H9 (cell line): ENCODE data around the gene DCTN1. TPM values are rescaled to one million over a fixed set of nuclear protein-coding genes. Genes with fewer than 3 reads are reported as not detected.
A peak's percentile ranks its signal among the peaks of the same experiment; 100 is the strongest.

Experiments used
- DNase-seq: peaks from one replicate; pipeline ENCODE4 v3.0.0-alpha.2; 2017
- H2AFZ ChIP-seq: one replicate; pipeline ENCODE4 v1.6.1; 2013; ENCODE audit warnings: mild to moderate bottlenecking, low read length, control low read depth, moderate library complexity
- H2AK5ac ChIP-seq: 2 replicates; pipeline ENCODE4 v1.6.1; 2013; ENCODE audit warnings: low read length, control low read depth, mixed read lengths; ENCODE audit not compliant: insufficient read length
- H2BK120ac ChIP-seq: one replicate; pipeline ENCODE4 v1.6.1; 2013; ENCODE audit warnings: low read depth, mild to moderate bottlenecking, low read length, control low read depth, inconsistent platforms; ENCODE audit not compliant: poor library complexity, severe bottlenecking
- H2BK12ac ChIP-seq: 2 replicates; pipeline ENCODE4 v1.6.1; 2013; ENCODE audit warnings: low read length, control low read depth, mixed read lengths, low read depth; ENCODE audit not compliant: insufficient read length
- H2BK15ac ChIP-seq: 2 replicates; pipeline ENCODE4 v1.6.1; 2013; ENCODE audit warnings: low read depth, low read length, control low read depth
- H2BK20ac ChIP-seq: one replicate; pipeline ENCODE4 v1.6.1; 2013; ENCODE audit warnings: low read depth, mild to moderate bottlenecking, low read length, control low read depth, inconsistent platforms; ENCODE audit not compliant: poor library complexity, severe bottlenecking
- H2BK5ac ChIP-seq: 2 replicates; pipeline ENCODE4 v1.6.1; 2013; ENCODE audit warnings: low read length, control low read depth, mixed read lengths; ENCODE audit not compliant: insufficient read length
- H3K14ac ChIP-seq: 2 replicates; pipeline ENCODE4 v1.6.1; 2013; ENCODE audit warnings: low read length, control low read depth; ENCODE audit not compliant: insufficient read depth
- H3K18ac ChIP-seq: 2 replicates; pipeline ENCODE4 v1.6.1; 2013; ENCODE audit warnings: low read depth, mild to moderate bottlenecking, mixed read lengths, low read length, control low read depth; ENCODE audit not compliant: insufficient read length
- H3K23ac ChIP-seq: 2 replicates; pipeline ENCODE4 v1.6.1; 2013; ENCODE audit warnings: low read length, control low read depth, mixed read lengths, low read depth; ENCODE audit not compliant: insufficient read length
- H3K23me2 ChIP-seq: 2 replicates; pipeline ENCODE4 v1.6.1; 2013; ENCODE audit warnings: low read depth, mild to moderate bottlenecking, mixed read lengths, low read length, control low read depth; ENCODE audit not compliant: insufficient read length, poor library complexity, severe bottlenecking
- H3K27ac ChIP-seq: 2 replicates; pipeline ENCODE4 v1.5.1; 2013; ENCODE audit warnings: low read length, control low read depth, mixed read lengths, low read depth; ENCODE audit not compliant: insufficient read length
- H3K27me3 ChIP-seq: 2 replicates; pipeline ENCODE4 v1.6.1; 2013; ENCODE audit warnings: low read length, control low read depth, inconsistent platforms; ENCODE audit not compliant: insufficient read depth
- H3K4ac ChIP-seq: 2 replicates; pipeline ENCODE4 v1.6.1; 2013; ENCODE audit warnings: low read depth, mild to moderate bottlenecking, control low read depth, inconsistent platforms, low read length, moderate library complexity
- H3K4me1 ChIP-seq: 2 replicates; pipeline ENCODE4 v1.6.1; 2013; ENCODE audit warnings: low read length, control low read depth, inconsistent platforms; ENCODE audit not compliant: insufficient read depth
- H3K4me2 ChIP-seq: 2 replicates; pipeline ENCODE4 v1.6.1; 2013; ENCODE audit warnings: low read length, control low read depth, mixed read lengths; ENCODE audit not compliant: insufficient read length, insufficient read depth
- H3K56ac ChIP-seq: 2 replicates; pipeline ENCODE4 v1.6.1; 2013; ENCODE audit warnings: low read depth, mild to moderate bottlenecking, mixed read lengths, low read length, control low read depth; ENCODE audit not compliant: insufficient read length
- H3K79me1 ChIP-seq: 2 replicates; pipeline ENCODE4 v1.6.1; 2013; ENCODE audit warnings: low read depth, mild to moderate bottlenecking, moderate library complexity, low read length, control low read depth, inconsistent platforms; ENCODE audit not compliant: insufficient read depth, poor library complexity, severe bottlenecking
- H3K79me2 ChIP-seq: 2 replicates; pipeline ENCODE4 v1.6.1; 2013; ENCODE audit warnings: low read length, control low read depth, inconsistent platforms; ENCODE audit not compliant: insufficient read depth
- H3K9ac ChIP-seq: 2 replicates; pipeline ENCODE4 v1.6.1; 2013; ENCODE audit warnings: low read length, control low read depth, mixed read lengths; ENCODE audit not compliant: insufficient read length; ENCODE audit errors: extremely low read depth
- H3K9me3 ChIP-seq: one replicate; pipeline ENCODE4 v1.6.1; 2013; ENCODE audit warnings: low read depth, low read length, inconsistent platforms; ENCODE audit not compliant: control insufficient read depth
- H3T11ph ChIP-seq: one replicate; pipeline ENCODE4 v1.6.1; 2013; ENCODE audit warnings: mild to moderate bottlenecking, low read length, control low read depth, inconsistent platforms
- H4K20me1 ChIP-seq: one replicate; pipeline ENCODE4 v1.6.1; 2013; ENCODE audit not compliant: control insufficient read depth, insufficient read length, insufficient read depth
- H4K5ac ChIP-seq: 2 replicates; pipeline ENCODE4 v1.6.1; 2013; ENCODE audit warnings: low read depth, mild to moderate bottlenecking, mixed read lengths, low read length, control low read depth; ENCODE audit not compliant: insufficient read length
- H4K8ac ChIP-seq: replicated peaks from 2 replicates; pipeline ENCODE4 v1.6.1; 2013; ENCODE audit warnings: low read length, control low read depth, mixed read lengths, low read depth; ENCODE audit not compliant: insufficient read length
- H4K91ac ChIP-seq: 2 replicates; pipeline ENCODE4 v1.6.1; 2013; ENCODE audit warnings: low read depth, mild to moderate bottlenecking, moderate library complexity, mixed read lengths, low read length, control low read depth; ENCODE audit not compliant: insufficient read length
- H3K27ac Mint-ChIP-seq, 3 experiments: 2 replicates in 2 of 3; 3 replicates in 1 of 3; pipeline ENCODE4 v1.8.0; 2020 to 2021; ENCODE audit warnings: mixed read lengths in 3 of 3, mild to moderate bottlenecking in 1 of 3, moderate library complexity in 1 of 3
- H3K27me3 Mint-ChIP-seq: 2 replicates; pipeline ENCODE4 v1.8.0; 2021; ENCODE audit warnings: low read depth, mild to moderate bottlenecking, moderate library complexity, mixed read lengths
- H3K36me3 Mint-ChIP-seq, 3 experiments: 2 replicates in 2 of 3; 3 replicates in 1 of 3; pipeline ENCODE4 v1.8.0; 2020 to 2021; ENCODE audit warnings: low read depth in 3 of 3, mixed read lengths in 3 of 3; ENCODE audit not compliant: insufficient read depth in 1 of 3
- H3K4me1 Mint-ChIP-seq, 2 experiments: 2 replicates each; pipeline ENCODE4 v1.8.0; 2020; ENCODE audit warnings: mixed read lengths in 2 of 2
- H3K4me3 Mint-ChIP-seq, 2 experiments: 2 replicates in 1 of 2; 3 replicates in 1 of 2; pipeline ENCODE4 v1.8.0; 2020 to 2021; ENCODE audit warnings: mild to moderate bottlenecking in 2 of 2, mixed read lengths in 2 of 2, moderate library complexity in 1 of 2
- H3K9me3 Mint-ChIP-seq, 2 experiments: 2 replicates in 1 of 2; 3 replicates in 1 of 2; pipeline ENCODE4 v1.8.0; 2020; ENCODE audit warnings: mild to moderate bottlenecking in 2 of 2, mixed read lengths in 2 of 2, moderate library complexity in 1 of 2
- CTCF ChIP-seq: fragments of 200-600 bp; sonication (generic); conservative IDR thresholded peaks from 3 replicates; pipeline ENCODE4 v1.8.0; 2021; ENCODE audit warnings: antibody characterized with exemption, mild to moderate bottlenecking
- WGBS: extraction: QIAGEN DNeasy Blood & Tissue Kit; methylation state at CpG from one replicate; pipeline ENCODE4 v1.1.7; 2013; ENCODE audit warnings: missing lambda C conversion rate, low lambda C conversion rate, mixed read lengths; ENCODE audit not compliant: insufficient read length; ENCODE audit errors: extremely low coverage; 5-methylcytosine and 5-hydroxymethylcytosine counted together
- long read RNA-seq: library from polyadenylated mRNA; unstranded; transcript quantifications from one replicate; pipeline ENCODE4 v2.0.0, GENCODE V29; 2020
- total RNA-seq: library from RNA; stranded (reverse); gene quantifications from 2 replicates; pipeline ENCODE4 v1.2.1, GENCODE V29; 2021

DCTN1 gene
- 136 and 141 TPM in 2 replicates for total RNA-seq
- long read RNA-seq, full-length matches to known transcripts, result 564 of 727 reads
- long read RNA-seq, partial matches to known transcripts, result 73 of 727 reads
- long read RNA-seq, other reads (novel, unspliced or antisense), result 90 of 727 reads

- peak within 1 kb of the TSS; percentile 11 to 85 (median 74); a peak in 5 of 7 replicates for H3K27ac Mint-ChIP-seq
- peaks cover 20 to 33% of the 10 kb centered on the region in 2 experiments for H3K4me1 Mint-ChIP-seq
- H4K8ac ChIP-seq, result no peak within 1 kb of the TSS
- H4K20me1 ChIP-seq, result no peaks in the 10 kb centered on the region
- H3K4me1 ChIP-seq, result no peaks in the 10 kb centered on the region; the same call in 1 of the 2 replicates
- H3T11ph ChIP-seq, result no peak within 1 kb of the TSS
- no peak within 1 kb of the TSS for H2AFZ ChIP-seq
- H3K27me3 Mint-ChIP-seq, result no peaks in the 10 kb centered on the region
- DNase-seq, result peak; percentile 69
- H3K27me3 ChIP-seq, result no peaks in the 10 kb centered on the region
- no peak within 1 kb of the TSS for H3K56ac ChIP-seq
- no peak within 1 kb of the TSS for H3K23ac ChIP-seq
- peaks cover 5% of the 10 kb centered on the region; the same call in 1 of the 2 replicates for H3K79me2 ChIP-seq
- peak within 1 kb of the TSS; percentile 0 for H3K4me2 ChIP-seq
- no peak within 1 kb of the TSS for H2BK20ac ChIP-seq
- H2AK5ac ChIP-seq, result no peak within 1 kb of the TSS
- WGBS, result no CpG with 5 or more reads among the region's 14 CpGs
- H2BK12ac ChIP-seq, result no peak within 1 kb of the TSS
- no peak within 1 kb of the TSS for H4K91ac ChIP-seq
- H3K14ac ChIP-seq, result no peak within 1 kb of the TSS
- no peak for TF ChIP-seq CTCF
- H3K36me3 Mint-ChIP-seq, result peaks cover 9 to 26% (median 23%) of the 10 kb centered on the region in 3 experiments; a peak in 6 of 7 replicates
- H3K23me2 ChIP-seq, result no peaks in the 10 kb centered on the region
- H3K27ac ChIP-seq, result no peak within 1 kb of the TSS
- no peaks in the 10 kb centered on the region for H3K9me3 Mint-ChIP-seq
- no peak within 1 kb of the TSS for H3K18ac ChIP-seq
- no peaks in the 10 kb centered on the region for H3K9me3 ChIP-seq
- no peak within 1 kb of the TSS for H2BK120ac ChIP-seq
- no peak within 1 kb of the TSS for H3K9ac ChIP-seq
- H2BK15ac ChIP-seq, result no peak within 1 kb of the TSS
- H3K4me3 Mint-ChIP-seq, result peak within 1 kb of the TSS; percentile 15 to 60
- no peak within 1 kb of the TSS for H3K4ac ChIP-seq
- no peak within 1 kb of the TSS for H2BK5ac ChIP-seq
- H4K5ac ChIP-seq, result no peak within 1 kb of the TSS
- H3K79me1 ChIP-seq, result peaks cover 11% of the 10 kb centered on the region
Observed at GRCh38 chr2:74379851-74380789, at the start of gene DCTN1. Gene DCTN1, minus strand, starts transcription at chr2:74380311. Its CDS starts 274 bp downstream, at chr2:74380037.
